GM10248 (cell line): ENCODE results near the gene GTPBP4.

Source experiments
- CTCF ChIA-PET: fragments of 300-600 bp; sonication (Branson Sonifier 250); formaldehyde crosslinking; extraction: SDS; loops from one replicate; lab custom pipeline; 2021; ENCODE audit warnings: antibody characterized with exemption; lab: Yijun Ruan, JAX
- POLR2A ChIA-PET: fragments of 350-650 bp; sonication (Branson Sonifier 250); formaldehyde crosslinking; extraction: SDS; loops from one replicate; lab custom pipeline; 2020; ENCODE audit warnings: antibody characterized with exemption; lab: Yijun Ruan, JAX
- DNase-seq: peaks from one replicate; pipeline ENCODE4 v3.0.0; 2012; ENCODE audit errors: extremely low spot score
- TF ChIP-seq, protein P1 (sequence below): IDR thresholded peaks from 2 replicates; pipeline ENCODE4 v1.5.1; 2012; ENCODE audit warnings: mild to moderate bottlenecking, low read depth; ENCODE audit errors: extremely low read depth, missing control alignments, control extremely low read depth

The GTPBP4 gene

DNA sequence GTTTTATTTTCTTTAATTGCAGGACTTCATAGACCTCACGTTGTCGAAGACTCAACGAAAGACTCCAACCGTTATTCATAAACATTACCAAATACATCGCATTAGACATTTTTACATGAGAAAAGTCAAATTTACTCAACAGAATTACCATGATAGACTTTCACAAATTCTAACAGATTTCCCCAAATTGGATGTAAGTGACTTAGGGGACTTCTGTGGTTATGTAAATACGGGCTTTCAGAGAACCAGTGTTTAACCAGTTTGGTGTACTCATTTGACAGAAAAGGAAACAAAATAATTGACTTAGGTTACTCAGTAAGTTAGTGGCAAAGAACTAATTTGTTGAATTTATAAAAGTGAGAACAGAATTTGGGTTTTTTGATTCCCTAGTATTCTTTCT, 4.2 kb downstream of the GTPBP4 start:
- TF ChIP-seq, protein P1, sequence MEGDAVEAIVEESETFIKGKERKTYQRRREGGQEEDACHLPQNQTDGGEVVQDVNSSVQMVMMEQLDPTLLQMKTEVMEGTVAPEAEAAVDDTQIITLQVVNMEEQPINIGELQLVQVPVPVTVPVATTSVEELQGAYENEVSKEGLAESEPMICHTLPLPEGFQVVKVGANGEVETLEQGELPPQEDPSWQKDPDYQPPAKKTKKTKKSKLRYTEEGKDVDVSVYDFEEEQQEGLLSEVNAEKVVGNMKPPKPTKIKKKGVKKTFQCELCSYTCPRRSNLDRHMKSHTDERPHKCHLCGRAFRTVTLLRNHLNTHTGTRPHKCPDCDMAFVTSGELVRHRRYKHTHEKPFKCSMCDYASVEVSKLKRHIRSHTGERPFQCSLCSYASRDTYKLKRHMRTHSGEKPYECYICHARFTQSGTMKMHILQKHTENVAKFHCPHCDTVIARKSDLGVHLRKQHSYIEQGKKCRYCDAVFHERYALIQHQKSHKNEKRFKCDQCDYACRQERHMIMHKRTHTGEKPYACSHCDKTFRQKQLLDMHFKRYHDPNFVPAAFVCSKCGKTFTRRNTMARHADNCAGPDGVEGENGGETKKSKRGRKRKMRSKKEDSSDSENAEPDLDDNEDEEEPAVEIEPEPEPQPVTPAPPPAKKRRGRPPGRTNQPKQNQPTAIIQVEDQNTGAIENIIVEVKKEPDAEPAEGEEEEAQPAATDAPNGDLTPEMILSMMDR: no peak

GRCh38 chr10:992871-993270, 4.6 kb downstream of the GTPBP4 start:
- POLR2A ChIA-PET: interaction anchor here (0.8 to 1.7 kb wide), 2 partner anchors 12 to 62 kb away, joined by 3 to 8 read pairs; partner anchors contain the start of gene LARP4B
- no peak for DNase-seq
- CTCF ChIA-PET: interaction anchor here (0.9 to 1.6 kb wide), 4 partner anchors 10 to 24 kb away, joined by 3 to 5 read pairs (median 4); no protein-coding TSS in a partner anchor
- TF ChIP-seq, protein P1: no peak

More for the DNA sequence above, 4.2 kb downstream of the GTPBP4 start:
- POLR2A ChIA-PET: interaction anchor here (0.7 to 1.7 kb wide), 2 partner anchors 12 to 719 kb away, joined by 4 to 8 read pairs; no protein-coding TSS in a partner anchor
- CTCF ChIA-PET: interaction anchor here (1.3 to 1.6 kb wide), 2 partner anchors 22 to 24 kb away, joined by 4 to 5 read pairs; no protein-coding TSS in a partner anchor
- DNase-seq: no peak

DNA sequence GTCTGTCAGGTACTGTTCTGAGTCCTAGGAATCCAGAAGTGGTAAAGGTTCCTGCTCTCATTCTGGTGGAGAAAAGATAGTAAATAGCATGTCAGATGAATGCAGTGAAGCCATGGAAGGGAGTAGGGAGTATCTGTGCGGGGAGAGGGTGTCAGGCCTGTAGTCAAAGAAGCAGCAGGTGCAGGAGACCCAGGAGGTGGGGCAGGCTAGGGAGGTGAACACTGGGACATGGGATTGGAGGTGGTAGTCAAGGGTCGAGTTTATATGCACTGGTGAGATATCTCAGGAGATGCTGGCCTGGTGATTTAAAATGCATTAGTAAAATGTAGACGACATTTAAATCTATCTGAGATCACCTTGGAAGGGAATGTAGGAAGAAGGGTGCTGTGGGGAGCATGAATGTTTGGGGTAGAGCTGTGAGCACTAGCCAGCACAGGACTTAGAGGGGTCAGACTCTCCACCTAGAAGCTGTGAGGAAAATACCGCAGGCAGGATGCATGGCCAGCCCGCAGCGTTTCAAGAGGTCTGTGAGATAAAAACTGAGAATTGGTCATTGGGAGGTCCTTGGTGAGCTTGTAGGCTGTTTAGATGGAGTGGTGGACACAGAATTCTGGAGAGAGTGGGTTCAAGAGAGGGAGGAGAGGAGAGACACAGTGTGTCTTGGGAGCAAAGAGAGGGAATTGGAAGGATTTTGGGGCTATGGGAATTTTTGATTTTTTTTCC, 6.8 kb downstream of the GTPBP4 start:
- TF ChIP-seq, protein P1: no peak
- CTCF ChIA-PET: interaction anchor here (1.2 kb wide), 1 partner anchor 9 kb away, joined by 3 read pairs; no protein-coding TSS in a partner anchor
- DNase-seq: no peak
- POLR2A ChIA-PET: interaction anchor here (1.6 kb wide), 1 partner anchor 9 kb away, joined by 4 read pairs; no protein-coding TSS in a partner anchor

DNA sequence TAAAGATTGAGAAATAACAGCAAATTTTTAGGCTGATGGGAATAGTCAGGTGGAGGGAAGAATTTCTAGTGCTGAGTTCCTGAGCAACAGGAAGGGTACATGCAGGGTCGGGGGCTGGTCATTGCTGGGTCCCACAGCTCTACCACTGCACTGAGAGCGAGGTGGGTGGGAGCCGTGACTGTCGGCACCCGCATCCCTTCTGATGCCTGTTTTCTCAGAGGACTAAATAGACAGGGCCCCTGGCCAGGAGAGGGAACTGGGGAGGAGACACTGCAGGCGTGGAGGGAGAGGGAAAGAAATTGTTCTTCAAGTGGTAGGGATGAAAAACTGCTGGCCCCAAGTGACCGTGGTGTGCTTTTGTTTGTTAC, 7.3 kb downstream of the GTPBP4 start:
- TF ChIP-seq, protein P1: no peak
- POLR2A ChIA-PET: no interaction called here
- no peak for DNase-seq
- CTCF ChIA-PET: no interaction called here

DNA sequence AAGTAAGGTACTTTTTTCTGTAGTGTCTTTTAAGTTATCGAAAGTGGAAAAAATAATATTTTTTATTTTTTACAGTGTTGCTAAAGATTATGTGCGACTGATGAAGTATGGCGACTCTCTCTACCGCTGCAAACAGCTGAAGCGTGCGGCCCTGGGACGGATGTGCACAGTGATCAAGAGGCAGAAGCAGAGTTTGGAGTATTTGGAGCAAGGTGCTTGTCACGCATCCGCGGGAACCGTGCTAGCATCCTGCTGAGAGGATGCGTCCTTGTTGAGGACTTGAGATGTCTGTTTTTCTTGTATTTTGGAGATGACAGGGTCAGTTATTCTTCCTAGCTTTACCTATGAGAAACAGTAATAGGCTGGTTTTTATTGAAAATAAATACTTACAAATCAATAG, 7.8 kb downstream of the GTPBP4 start:
- CTCF ChIA-PET: no interaction called here
- DNase-seq: no peak

More for the DNA sequence above, 7.8 kb downstream of the GTPBP4 start:
- POLR2A ChIA-PET: no interaction called here
- TF ChIP-seq, protein P1: no peak
